Endothelial cell (in vitro differentiated cells): ENCODE results near the gene NLK. TPM values are rescaled to one million over a fixed set of nuclear protein-coding genes. Genes with fewer than 3 reads are reported as not detected.

Experiments
- DNase-seq: peaks from one replicate; pipeline ENCODE4 v3.0.0; 2021; ENCODE audit warnings: low spot score
- H3K27ac Mint-ChIP-seq: one replicate; pipeline ENCODE4 v1.8.0; 2021; ENCODE audit warnings: mixed read lengths, inconsistent platforms; ENCODE audit not compliant: unreplicated experiment
- H3K27me3 Mint-ChIP-seq: one replicate; pipeline ENCODE4 v1.8.0; 2021; ENCODE audit warnings: mild to moderate bottlenecking, moderate library complexity, mixed read lengths, inconsistent platforms; ENCODE audit not compliant: unreplicated experiment
- H3K36me3 Mint-ChIP-seq: one replicate; pipeline ENCODE4 v1.8.0; 2021; ENCODE audit warnings: mild to moderate bottlenecking, low read depth, mixed read lengths, inconsistent platforms; ENCODE audit not compliant: unreplicated experiment
- H3K4me1 Mint-ChIP-seq: one replicate; pipeline ENCODE4 v1.8.0; 2021; ENCODE audit warnings: mild to moderate bottlenecking, mixed read lengths, inconsistent platforms; ENCODE audit not compliant: unreplicated experiment
- H3K4me3 Mint-ChIP-seq: one replicate; pipeline ENCODE4 v1.8.0; 2021; ENCODE audit warnings: mild to moderate bottlenecking, mixed read lengths, inconsistent platforms; ENCODE audit not compliant: unreplicated experiment
- H3K9me3 Mint-ChIP-seq: one replicate; pipeline ENCODE4 v1.8.0; 2021; ENCODE audit warnings: mixed read lengths, inconsistent platforms; ENCODE audit not compliant: unreplicated experiment
- CTCF ChIP-seq: fragments of 200-600 bp; sonication (generic); IDR thresholded peaks from one replicate; pipeline ENCODE4 v1.5.0; 2021; ENCODE audit warnings: antibody characterized with exemption; ENCODE audit not compliant: unreplicated experiment
- total RNA-seq: library from RNA; stranded (reverse); fragmentation: NEBNext Ultra II Directional; extraction: Animal tissue kit (Norgen Biotek cat#: 25700); gene quantifications from one replicate; pipeline ENCODE4 v1.2.1, GENCODE V29; 2021; ENCODE audit not compliant: unreplicated experiment

NLK gene
- total RNA-seq, 1 donor from 2014 or later: 53.7 TPM

- H3K27ac Mint-ChIP-seq: no peak overlapping the region
- DNase-seq: no peak
- H3K4me3 Mint-ChIP-seq: no peak overlapping the region
- no peaks in the 10 kb centered on the region for H3K27me3 Mint-ChIP-seq
- H3K36me3 Mint-ChIP-seq: peaks cover 6% of the 10 kb centered on the region
- no peak for TF ChIP-seq CTCF
- no peaks in the 10 kb centered on the region for H3K9me3 Mint-ChIP-seq
- H3K4me1 Mint-ChIP-seq: peaks cover 52% of the 10 kb centered on the region
Observed at GRCh38 chr17:28046034-28046825, 3.8 kb downstream of the NLK start.

- H3K4me3 Mint-ChIP-seq: no peak overlapping the region
- H3K27ac Mint-ChIP-seq: peak overlapping the region; percentile 33
- peaks cover under 1% of the 10 kb centered on the region for H3K36me3 Mint-ChIP-seq
- H3K27me3 Mint-ChIP-seq: no peaks in the 10 kb centered on the region
- H3K9me3 Mint-ChIP-seq: no peaks in the 10 kb centered on the region
- peaks cover 47% of the 10 kb centered on the region for H3K4me1 Mint-ChIP-seq
- no peak for TF ChIP-seq CTCF
- no peak for DNase-seq
Observed at GRCh38 chr17:28047806-28048205, 5.3 kb downstream of the NLK start.

- H3K4me3 Mint-ChIP-seq: no peak overlapping the region
- no peak for DNase-seq
- H3K27ac Mint-ChIP-seq: no peak overlapping the region
- H3K27me3 Mint-ChIP-seq: no peaks in the 10 kb centered on the region
- peaks cover 42% of the 10 kb centered on the region for H3K4me1 Mint-ChIP-seq
- H3K9me3 Mint-ChIP-seq: no peaks in the 10 kb centered on the region
- TF ChIP-seq CTCF: no peak
- no peaks in the 10 kb centered on the region for H3K36me3 Mint-ChIP-seq
Observed at GRCh38 chr17:28049071-28049470, 6.6 kb downstream of the NLK start.

GRCh38 chr17:28053044-28053670 is 10.7 kb downstream of the NLK start:
- Mint-ChIP-seq H3K4me3 (no peak overlapping the region), H3K36me3 (no peaks in the 10 kb centered on the region), H3K9me3 (no peaks in the 10 kb centered on the region), H3K4me1 (peaks cover 20% of the 10 kb centered on the region), H3K27me3 (no peaks in the 10 kb centered on the region), H3K27ac (no peak overlapping the region)
- TF ChIP-seq CTCF: no peak
- no peak for DNase-seq

- no peaks in the 10 kb centered on the region for H3K27me3 Mint-ChIP-seq
Observed at GRCh38 chr17:28053725-28054124, 11.2 kb downstream of the NLK start.

More at GRCh38 chr17:28053725-28054124, 11.2 kb downstream of the NLK start:
- DNase-seq: no peak
- TF ChIP-seq CTCF: no peak
- H3K4me3 Mint-ChIP-seq: no peak overlapping the region
- H3K4me1 Mint-ChIP-seq: peaks cover 19% of the 10 kb centered on the region
- H3K9me3 Mint-ChIP-seq: no peaks in the 10 kb centered on the region
- no peaks in the 10 kb centered on the region for H3K36me3 Mint-ChIP-seq
- H3K27ac Mint-ChIP-seq: no peak overlapping the region
